ENCODE data around the gene TBPL1. TPM values are rescaled to one million over a fixed set of nuclear protein-coding genes. Genes with fewer than 3 reads are reported as not detected.

TBPL1 gene
- total and polyA plus RNA-seq, 8 donors: 20.4 to 58.8 (median 52.0) TPM

DNA sequence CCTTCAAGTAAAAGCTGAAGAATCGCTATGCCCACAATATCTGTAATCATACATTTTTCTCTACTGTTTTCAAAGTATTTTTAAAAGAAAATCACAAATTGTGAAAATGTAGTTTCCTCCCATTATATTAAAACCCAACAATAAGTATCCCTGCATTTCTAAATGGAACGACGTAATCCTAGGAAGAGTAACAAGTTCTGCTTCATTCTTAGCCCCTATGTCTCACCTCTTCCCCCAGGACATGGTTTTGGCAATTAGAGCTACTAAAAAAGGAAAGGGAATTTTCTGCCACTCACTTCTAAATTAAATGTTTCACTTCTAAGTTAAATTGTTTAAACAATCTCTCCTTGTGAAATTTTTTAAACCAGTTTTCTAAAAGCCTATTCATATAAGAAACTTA, 47.4 kb downstream of the TBPL1 start:
- ATAC-seq: no peak
- no peaks in the 10 kb centered on the region for H3K27me3 ChIP-seq
- no peaks in the 10 kb centered on the region for H3K36me3 ChIP-seq
- H3K4me1 ChIP-seq: no peaks in the 10 kb centered on the region
- H3K4me3 ChIP-seq: no peak overlapping the region
- intact Hi-C loops (cut with DNase I): no loop called here
- TF ChIP-seq, protein P1, sequence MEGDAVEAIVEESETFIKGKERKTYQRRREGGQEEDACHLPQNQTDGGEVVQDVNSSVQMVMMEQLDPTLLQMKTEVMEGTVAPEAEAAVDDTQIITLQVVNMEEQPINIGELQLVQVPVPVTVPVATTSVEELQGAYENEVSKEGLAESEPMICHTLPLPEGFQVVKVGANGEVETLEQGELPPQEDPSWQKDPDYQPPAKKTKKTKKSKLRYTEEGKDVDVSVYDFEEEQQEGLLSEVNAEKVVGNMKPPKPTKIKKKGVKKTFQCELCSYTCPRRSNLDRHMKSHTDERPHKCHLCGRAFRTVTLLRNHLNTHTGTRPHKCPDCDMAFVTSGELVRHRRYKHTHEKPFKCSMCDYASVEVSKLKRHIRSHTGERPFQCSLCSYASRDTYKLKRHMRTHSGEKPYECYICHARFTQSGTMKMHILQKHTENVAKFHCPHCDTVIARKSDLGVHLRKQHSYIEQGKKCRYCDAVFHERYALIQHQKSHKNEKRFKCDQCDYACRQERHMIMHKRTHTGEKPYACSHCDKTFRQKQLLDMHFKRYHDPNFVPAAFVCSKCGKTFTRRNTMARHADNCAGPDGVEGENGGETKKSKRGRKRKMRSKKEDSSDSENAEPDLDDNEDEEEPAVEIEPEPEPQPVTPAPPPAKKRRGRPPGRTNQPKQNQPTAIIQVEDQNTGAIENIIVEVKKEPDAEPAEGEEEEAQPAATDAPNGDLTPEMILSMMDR (IDR thresholded peaks at IDR 0.05): no peak
- no peak overlapping the region for H3K27ac ChIP-seq
- H3K9me3 ChIP-seq: no peaks in the 10 kb centered on the region
- no peak for DNase-seq

DNA sequence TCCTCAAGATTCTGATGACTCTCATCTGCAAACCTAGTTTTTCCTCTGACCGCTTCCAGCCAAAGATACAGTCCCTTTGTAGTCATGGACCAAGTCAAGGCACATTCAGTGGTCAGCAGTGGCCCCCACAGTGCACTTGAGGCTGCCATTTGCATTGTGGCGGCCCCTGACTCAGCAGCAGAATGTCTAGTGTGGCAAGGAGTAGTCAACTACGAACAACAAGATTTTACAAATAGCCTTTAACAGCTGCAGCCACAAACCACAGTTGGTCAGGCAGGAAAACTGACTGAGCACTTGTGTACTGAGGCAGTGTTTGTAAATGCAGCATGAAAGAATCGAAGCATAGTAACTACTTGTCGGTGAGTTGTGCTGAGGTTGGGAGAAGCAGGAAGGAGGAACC, 49.8 kb downstream of the TBPL1 start:
- no peaks in the 10 kb centered on the region for H3K9me3 ChIP-seq
- DNase-seq (no peak), ATAC-seq (no peak)
- TF ChIP-seq, protein P1 (IDR thresholded peaks at IDR 0.05): no peak
- H3K4me3 ChIP-seq: no peak overlapping the region
- peaks cover 0 to 6% of the 10 kb centered on the region in 2 donors for H3K4me1 ChIP-seq
- H3K27me3 ChIP-seq: no peaks in the 10 kb centered on the region
- H3K27ac ChIP-seq: no peak overlapping the region
- intact Hi-C loops (cut with DNase I): no loop called here
- no peaks in the 10 kb centered on the region for H3K36me3 ChIP-seq

DNA sequence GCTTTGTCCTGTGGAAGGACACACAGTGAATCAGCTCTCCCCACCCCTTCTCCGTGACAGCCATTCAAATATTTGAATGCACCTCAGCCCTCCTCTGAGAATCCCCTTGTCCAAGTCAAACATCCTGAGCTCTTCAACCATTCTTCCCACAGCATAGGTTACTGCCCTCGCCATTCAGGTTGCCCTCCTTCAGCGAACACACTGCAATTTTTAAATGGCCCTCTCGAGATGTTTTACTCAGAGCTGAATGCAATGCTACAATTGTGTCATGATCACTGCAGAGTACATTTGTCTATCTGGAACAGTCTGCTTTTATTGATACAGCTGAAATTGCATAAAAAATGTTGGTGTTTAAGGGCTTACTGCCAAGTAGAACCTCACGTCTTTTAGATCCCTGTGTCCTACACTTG, 50.5 kb downstream of the TBPL1 start:
- Histone ChIP-seq H3K4me3 (no peak overlapping the region), H3K27ac (no peak overlapping the region), H3K9me3 (no peaks in the 10 kb centered on the region), H3K36me3 (no peaks in the 10 kb centered on the region), H3K4me1 (peaks cover 0 to 6% of the 10 kb centered on the region in 2 donors), H3K27me3 (no peaks in the 10 kb centered on the region)
- TF ChIP-seq, protein P1 (IDR thresholded peaks at IDR 0.05): no peak
- DNase-seq (no peak), ATAC-seq (peak; percentile 60)
- intact Hi-C loops (cut with DNase I): no loop called here

DNA sequence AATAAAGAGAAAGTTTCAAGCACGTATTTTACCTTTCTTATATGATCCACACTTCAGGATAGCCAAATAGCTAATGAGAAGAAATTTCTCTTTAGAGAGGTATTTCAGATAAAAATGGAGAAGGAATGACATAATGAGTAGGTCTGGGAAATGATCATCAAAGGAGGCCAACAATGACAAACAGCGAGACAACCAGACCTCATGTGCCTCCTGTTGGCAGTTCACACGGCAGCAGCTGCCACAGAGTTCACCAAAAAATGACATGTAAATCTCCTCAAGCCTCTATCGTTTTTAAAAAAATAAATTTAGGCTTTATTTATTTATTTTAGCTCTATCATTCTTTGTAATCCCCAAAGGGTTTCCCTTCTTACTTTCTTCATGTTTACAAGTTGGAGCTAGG, 51.7 kb downstream of the TBPL1 start:
- no peak for ATAC-seq

DNA sequence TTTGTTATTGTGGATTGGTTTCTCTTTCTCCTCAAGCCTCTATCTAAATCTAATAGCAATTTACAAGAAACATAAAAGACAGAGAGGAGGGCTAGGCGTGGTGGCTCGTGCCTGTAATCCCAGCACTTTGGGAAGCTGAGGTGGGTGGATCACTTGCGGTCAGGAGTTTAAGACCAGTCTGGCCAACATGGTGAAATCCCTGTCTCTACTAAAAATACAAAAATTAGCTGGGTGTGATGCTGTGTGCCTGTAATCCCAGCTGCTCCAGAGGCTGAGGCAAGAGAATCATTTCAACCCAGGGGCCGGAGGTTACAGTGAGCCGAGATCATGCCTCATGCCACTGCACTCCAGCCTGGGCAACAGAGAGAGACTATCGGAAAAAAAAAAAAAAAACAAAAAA, 52.8 kb downstream of the TBPL1 start:
- Histone ChIP-seq H3K4me1 (peaks cover 0 to 6% of the 10 kb centered on the region in 2 donors), H3K27me3 (no peaks in the 10 kb centered on the region)
- no peak for ATAC-seq

More for the DNA sequence above, 51.7 kb downstream of the TBPL1 start:
- Histone ChIP-seq H3K36me3 (no peaks in the 10 kb centered on the region), H3K27ac (no peak overlapping the region), H3K9me3 (no peaks in the 10 kb centered on the region), H3K4me3 (no peak overlapping the region), H3K4me1 (peaks cover 0 to 6% of the 10 kb centered on the region in 2 donors), H3K27me3 (no peaks in the 10 kb centered on the region)
- intact Hi-C loops (cut with DNase I): no loop called here
- TF ChIP-seq, protein P1 (IDR thresholded peaks at IDR 0.05): no peak
- DNase-seq: no peak

More for the DNA sequence above, 52.8 kb downstream of the TBPL1 start:
- TF ChIP-seq, protein P1 (IDR thresholded peaks at IDR 0.05): no peak
- no peak overlapping the region for H3K27ac ChIP-seq
- no peaks in the 10 kb centered on the region for H3K36me3 ChIP-seq
- DNase-seq: no peak
- intact Hi-C loops (cut with DNase I): no loop called here
- H3K9me3 ChIP-seq: no peaks in the 10 kb centered on the region
- H3K4me3 ChIP-seq: no peak overlapping the region

All from left lung (tissue), 10 donors.